Effector memory CD4-positive, alpha-beta T cell (primary cell): ENCODE results near the gene SUSD5.
"Not testable (repeated sequence)": the region's sequence is repeated elsewhere in the genome, so short reads cannot be mapped to it uniquely, and the experiment has no call there.

ENCODE experiments used
- DNase-seq, 3 donors: peaks; one replicate each; pipeline ENCODE4 v3.0.0-alpha.2; 2020
- H3K27ac ChIP-seq: 2 replicates; pipeline ENCODE4 v1.7.0; 2013; ENCODE audit warnings: mild to moderate bottlenecking, low read length, moderate library complexity; ENCODE audit not compliant: insufficient read depth, poor library complexity, severe bottlenecking
- H3K27me3 ChIP-seq: replicated peaks from 2 replicates; pipeline ENCODE4 v1.7.0; 2013; ENCODE audit warnings: mild to moderate bottlenecking, low read length; ENCODE audit not compliant: insufficient read depth, control insufficient read depth, poor library complexity, severe bottlenecking
- H3K36me3 ChIP-seq: 2 replicates; pipeline ENCODE4 v1.7.0; 2013; ENCODE audit warnings: mild to moderate bottlenecking, low read length, moderate library complexity; ENCODE audit not compliant: control insufficient read depth, insufficient read depth
- H3K4me1 ChIP-seq: 2 replicates; pipeline ENCODE4 v1.7.0; 2013; ENCODE audit warnings: low read length, mild to moderate bottlenecking; ENCODE audit not compliant: control insufficient read depth, insufficient read depth, poor library complexity, severe bottlenecking
- H3K4me3 ChIP-seq: 2 replicates; pipeline ENCODE4 v1.7.0; 2013; ENCODE audit warnings: low read length, low read depth, mild to moderate bottlenecking; ENCODE audit not compliant: insufficient read depth, poor library complexity, severe bottlenecking
- H3K9me3 ChIP-seq: 2 replicates; pipeline ENCODE4 v1.7.0; 2013; ENCODE audit warnings: mild to moderate bottlenecking, low read length, moderate library complexity; ENCODE audit not compliant: control insufficient read depth

SUSD5 gene

DNA sequence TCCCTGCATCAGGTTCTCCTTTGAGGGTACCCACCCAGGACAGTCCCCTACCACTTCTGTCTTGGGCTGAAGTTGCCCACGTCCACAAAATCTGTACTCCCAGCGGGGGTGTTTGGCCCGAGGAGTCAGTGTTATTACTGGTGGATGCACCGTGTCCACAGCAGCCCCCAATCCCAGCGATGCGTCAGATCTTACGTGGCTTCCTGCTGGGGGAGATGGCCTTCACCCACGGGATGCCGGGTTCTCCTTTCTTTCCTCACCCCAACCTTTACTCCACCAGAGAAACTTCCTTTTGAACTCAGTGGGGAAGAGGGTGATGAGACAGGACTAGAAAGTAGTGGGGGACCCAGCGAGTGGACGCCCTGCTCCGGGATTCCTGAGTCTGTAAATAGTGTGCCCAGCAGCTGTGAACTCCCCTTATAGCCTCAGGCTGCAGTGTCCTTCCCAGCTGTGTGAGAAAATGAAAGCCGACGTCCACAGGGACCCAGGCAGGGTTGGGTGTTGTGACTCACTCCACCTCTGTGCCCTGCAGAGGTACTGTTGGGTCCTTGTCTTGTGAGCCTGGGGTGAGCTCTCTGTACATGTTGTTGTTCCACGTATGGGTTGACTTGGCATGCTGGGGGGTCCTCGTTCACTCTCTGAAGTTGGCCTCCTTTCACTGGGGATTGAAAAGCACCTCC is 73.2 kb downstream of the SUSD5 start:
- Histone ChIP-seq H3K4me3 (no peak overlapping the region), H3K36me3 (peaks cover 8% of the 10 kb centered on the region), H3K27me3 (no peaks in the 10 kb centered on the region), H3K9me3 (no peaks in the 10 kb centered on the region), H3K27ac (no peak overlapping the region), H3K4me1 (no peaks in the 10 kb centered on the region)
- no peak for DNase-seq

DNA sequence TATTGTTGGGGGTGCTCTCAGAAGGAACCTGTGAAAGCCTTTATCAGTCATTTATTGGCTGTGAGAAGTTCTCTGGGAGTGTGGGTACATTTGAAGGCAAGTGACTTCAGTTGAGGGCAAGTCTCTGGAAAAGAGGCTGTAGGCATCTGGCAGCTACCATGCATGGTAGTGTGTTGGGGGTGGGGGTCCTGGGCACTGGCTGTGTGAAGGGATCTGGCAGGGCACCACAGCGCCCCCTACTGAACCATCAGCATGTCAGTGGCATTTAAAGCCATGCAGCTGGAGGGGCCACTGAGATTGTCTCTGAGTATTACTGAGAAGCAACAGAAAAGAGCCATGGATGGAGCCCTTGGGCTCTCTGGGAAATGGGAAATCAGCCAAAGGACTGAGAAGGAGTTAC is 74.2 kb downstream of the SUSD5 start:
- H3K36me3 ChIP-seq = peaks cover 8% of the 10 kb centered on the region
- no peak overlapping the region for H3K27ac ChIP-seq
- H3K4me3 ChIP-seq = no peak overlapping the region
- peak in 1 of 3 donors; percentile 16 for DNase-seq
- H3K27me3 ChIP-seq = no peaks in the 10 kb centered on the region
- H3K4me1 ChIP-seq = no peaks in the 10 kb centered on the region
- no peaks in the 10 kb centered on the region for H3K9me3 ChIP-seq

DNA sequence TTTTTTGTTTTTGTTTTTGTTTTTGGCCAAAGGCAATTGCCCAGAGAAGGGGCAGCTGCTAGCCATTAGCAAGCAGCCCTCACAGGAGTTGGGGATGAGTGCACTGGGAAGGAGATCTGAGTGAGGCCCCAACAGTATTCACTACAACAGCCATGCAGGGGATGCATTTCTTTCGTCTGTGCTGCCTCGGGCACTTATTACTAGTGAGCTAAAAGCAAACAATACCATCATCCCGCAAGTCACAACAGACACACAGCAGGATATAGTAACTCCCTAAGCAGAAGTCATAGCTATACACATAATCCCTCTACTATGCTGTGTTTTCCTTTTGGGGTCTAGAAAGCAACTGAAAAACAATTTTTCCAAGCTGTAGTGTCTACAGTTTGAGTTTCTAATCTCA is 77.6 kb downstream of the SUSD5 start:
- H3K4me1 ChIP-seq = no peaks in the 10 kb centered on the region
- H3K4me3 ChIP-seq = no peak overlapping the region
- DNase-seq = no peak
- no peaks in the 10 kb centered on the region for H3K9me3 ChIP-seq
- no peak overlapping the region for H3K27ac ChIP-seq
- H3K36me3 ChIP-seq = peaks cover 19% of the 10 kb centered on the region
- H3K27me3 ChIP-seq = no peaks in the 10 kb centered on the region

DNA sequence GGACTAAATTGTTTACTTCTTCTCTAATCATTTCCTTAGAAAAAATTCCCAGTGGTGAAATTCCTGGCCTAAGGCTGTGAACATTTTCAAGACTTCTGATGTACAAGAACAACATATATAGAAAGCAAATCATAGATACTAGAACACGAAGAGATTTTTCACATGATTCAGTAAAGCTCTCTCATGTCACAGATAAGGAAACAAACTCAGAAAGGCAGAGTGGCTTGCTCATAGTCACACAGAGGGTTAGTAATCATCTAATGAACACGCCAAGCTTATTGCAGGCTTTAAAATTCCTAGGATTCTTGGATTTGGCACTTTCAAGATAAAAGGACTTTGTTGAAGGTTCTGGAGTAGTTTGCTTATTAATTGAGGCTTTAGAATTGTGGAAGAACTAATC is 78.6 kb downstream of the SUSD5 start:
- H3K36me3 ChIP-seq = peaks cover 26% of the 10 kb centered on the region
- DNase-seq = no peak
- no peaks in the 10 kb centered on the region for H3K4me1 ChIP-seq
- H3K27me3 ChIP-seq = no peaks in the 10 kb centered on the region
- H3K4me3 ChIP-seq = no peak overlapping the region
- no peak overlapping the region for H3K27ac ChIP-seq
- no peaks in the 10 kb centered on the region for H3K9me3 ChIP-seq

DNA sequence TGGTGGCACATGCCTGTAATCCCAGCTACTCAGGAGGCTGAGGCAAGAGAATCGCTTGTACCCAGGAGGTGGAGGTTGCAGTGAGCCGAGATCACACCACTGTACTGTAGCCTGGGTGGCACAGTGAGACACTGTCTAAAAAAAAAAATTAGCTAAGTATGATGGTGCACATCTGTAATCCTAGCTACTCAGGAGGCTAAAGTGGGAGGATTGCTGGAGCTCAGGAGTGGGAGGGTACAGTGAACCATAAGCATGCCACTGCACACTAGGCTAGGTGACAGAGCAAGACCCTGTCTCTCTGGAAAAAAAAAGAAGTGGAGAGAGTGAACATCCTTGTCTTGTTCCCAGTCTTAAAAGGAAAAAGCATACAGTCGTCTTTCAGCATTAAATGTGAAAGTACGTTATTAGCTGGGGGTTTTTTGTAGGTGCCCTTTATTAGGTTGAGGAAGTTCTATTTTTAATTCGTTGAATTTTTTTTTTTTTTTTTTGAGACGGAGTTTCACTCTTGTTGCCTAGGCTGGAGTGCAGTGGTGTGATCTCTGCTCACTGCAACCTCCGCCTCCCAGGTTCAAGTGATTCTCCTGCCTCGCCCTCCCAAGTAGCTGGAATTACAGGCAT is 79.5 kb downstream of the SUSD5 start:
- H3K36me3 ChIP-seq = peaks cover 34% of the 10 kb centered on the region
- H3K27ac ChIP-seq, H3K4me1 ChIP-seq, H3K27me3 ChIP-seq, H3K4me3 ChIP-seq, DNase-seq, H3K9me3 ChIP-seq: not testable (repeated sequence)

DNA sequence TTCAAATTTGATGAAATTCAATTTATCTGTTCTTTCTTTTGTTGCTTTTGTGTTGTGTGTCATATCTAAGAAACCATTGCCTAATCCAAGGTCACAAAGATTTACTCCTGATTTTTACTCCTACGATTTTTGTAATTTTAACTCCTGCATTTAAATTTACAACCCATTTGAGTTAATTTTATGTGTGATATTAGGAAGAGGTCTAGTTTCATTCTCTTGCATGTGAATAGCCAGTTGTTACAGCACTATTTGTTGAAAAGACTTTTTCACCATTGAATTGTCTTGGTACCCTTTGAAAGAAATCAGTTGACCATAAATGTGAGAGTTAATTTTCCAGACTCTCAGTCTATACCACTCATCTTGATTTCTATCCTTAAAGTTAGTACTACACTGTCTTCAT is 80.9 kb downstream of the SUSD5 start:
- Histone ChIP-seq H3K4me1 (no peaks in the 10 kb centered on the region), H3K36me3 (peaks cover 37% of the 10 kb centered on the region), H3K27me3 (no peaks in the 10 kb centered on the region), H3K4me3 (no peak overlapping the region), H3K9me3 (no peaks in the 10 kb centered on the region), H3K27ac (no peak overlapping the region)
- DNase-seq = no peak

DNA sequence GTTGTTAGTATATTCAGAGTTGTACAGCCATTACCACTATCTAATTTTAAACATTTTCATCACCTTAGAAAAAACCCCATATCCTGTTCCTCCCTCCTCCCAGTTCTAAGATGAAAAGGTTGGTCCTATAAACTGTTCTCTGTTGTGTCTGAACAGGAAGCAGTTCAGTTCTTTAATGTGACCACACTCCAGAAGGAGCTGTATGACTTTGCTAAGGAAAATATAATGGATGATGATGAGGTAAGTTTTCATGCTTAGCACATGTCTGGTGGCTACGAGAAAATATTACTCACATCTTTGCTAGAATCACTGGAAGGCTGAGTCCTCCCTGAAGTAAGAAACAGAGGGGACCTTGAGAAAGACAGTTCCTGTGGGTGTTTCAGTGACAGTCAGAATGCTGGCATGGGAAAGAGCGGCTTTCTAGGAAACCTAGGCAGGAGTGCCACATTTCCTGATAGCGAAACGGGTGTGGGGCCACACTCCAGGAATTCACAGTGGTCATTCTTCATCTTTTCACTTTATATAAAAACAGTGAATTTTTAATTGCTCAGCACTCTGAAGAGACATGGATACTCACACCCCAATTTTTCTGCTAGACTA is 84.5 kb downstream of the SUSD5 start:
- H3K9me3 ChIP-seq = no peaks in the 10 kb centered on the region
- H3K36me3 ChIP-seq = peaks cover 42% of the 10 kb centered on the region
- no peak overlapping the region for H3K4me3 ChIP-seq
- H3K27ac ChIP-seq = no peak overlapping the region
- no peak for DNase-seq
- H3K27me3 ChIP-seq = no peaks in the 10 kb centered on the region
- no peaks in the 10 kb centered on the region for H3K4me1 ChIP-seq

DNA sequence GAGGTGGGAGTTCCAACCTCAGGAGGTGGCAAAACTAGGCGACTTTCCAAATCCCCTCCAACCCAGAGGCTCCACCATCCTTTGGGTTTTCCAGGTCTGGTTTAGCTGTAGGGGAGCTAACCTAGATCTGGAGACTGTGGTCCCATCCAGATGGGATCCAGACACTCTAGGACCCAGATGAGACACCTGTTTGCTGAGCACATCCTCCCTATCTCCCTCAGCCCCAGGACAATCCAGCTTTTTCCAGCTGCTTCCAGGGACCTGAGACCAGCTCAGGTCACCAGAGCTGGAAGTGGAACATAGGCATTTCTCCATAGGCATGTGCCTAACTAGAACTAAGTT is 86.6 kb downstream of the SUSD5 start:
- no peak for DNase-seq
- peaks cover 40% of the 10 kb centered on the region for H3K36me3 ChIP-seq
- H3K9me3 ChIP-seq = no peaks in the 10 kb centered on the region
- no peaks in the 10 kb centered on the region for H3K4me1 ChIP-seq
- H3K27me3 ChIP-seq = no peaks in the 10 kb centered on the region
- H3K27ac ChIP-seq = no peak overlapping the region
- no peak overlapping the region for H3K4me3 ChIP-seq

DNA sequence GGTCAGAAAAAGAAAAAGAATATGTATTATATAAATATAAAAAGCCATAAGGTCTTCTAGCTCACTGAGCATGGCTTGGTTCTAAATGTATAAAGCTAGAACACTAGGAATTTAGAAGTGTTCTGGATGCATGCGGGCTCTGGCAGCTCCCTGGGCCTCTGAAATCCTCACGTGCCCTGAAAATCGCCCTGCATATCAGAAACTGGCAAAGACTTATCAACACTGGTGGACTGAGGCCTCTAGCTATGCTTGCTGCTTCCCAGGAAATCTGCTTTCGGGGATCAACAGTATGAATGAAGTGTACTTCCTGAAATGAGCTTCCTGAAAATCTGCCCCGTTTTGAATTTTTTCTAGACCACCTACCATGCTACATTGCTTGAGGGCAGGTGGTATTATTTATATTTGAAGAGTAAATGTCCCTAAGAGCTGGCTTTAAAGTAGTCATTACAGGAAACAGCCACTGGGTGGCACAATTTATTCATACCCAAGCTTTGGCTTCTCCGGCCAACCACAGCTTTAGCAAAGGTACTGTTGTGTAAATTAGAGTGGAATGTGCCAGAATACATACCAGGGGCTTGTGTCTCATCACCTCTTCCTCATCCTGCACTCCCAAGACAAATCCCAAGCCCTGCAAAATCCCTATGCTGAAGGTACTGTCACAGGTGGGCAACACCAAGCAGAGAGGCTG is 87.1 kb downstream of the SUSD5 start:
- no peaks in the 10 kb centered on the region for H3K9me3 ChIP-seq
- peak in 1 of 3 donors; percentile 14 for DNase-seq
- H3K27me3 ChIP-seq = no peaks in the 10 kb centered on the region
- no peak overlapping the region for H3K4me3 ChIP-seq
- no peaks in the 10 kb centered on the region for H3K4me1 ChIP-seq
- no peak overlapping the region for H3K27ac ChIP-seq
- peaks cover 35% of the 10 kb centered on the region for H3K36me3 ChIP-seq

DNA sequence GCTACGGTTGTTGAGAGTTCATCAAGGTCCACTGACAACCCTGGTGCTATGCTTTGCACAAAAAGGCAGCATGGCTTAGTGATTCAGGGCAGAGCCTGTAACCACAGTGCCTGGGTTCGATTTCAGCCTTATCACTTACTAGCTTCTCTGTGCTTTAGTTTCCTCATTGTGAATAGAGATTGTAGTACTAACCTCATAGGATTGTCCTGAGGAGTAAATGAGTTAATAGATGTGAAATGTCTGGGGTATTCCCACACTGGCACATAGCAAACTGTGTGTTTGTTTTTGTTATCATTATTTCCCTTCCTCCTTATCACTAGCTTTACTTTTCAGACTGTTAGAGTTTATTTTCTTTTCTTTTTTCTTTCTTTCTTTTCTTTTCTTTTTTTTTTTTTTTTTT is 88.5 kb downstream of the SUSD5 start:
- no peak overlapping the region for H3K4me3 ChIP-seq
- no peaks in the 10 kb centered on the region for H3K27me3 ChIP-seq
- no peak overlapping the region for H3K27ac ChIP-seq
- DNase-seq = no peak
- peaks cover 27% of the 10 kb centered on the region for H3K36me3 ChIP-seq
- no peaks in the 10 kb centered on the region for H3K9me3 ChIP-seq
- no peaks in the 10 kb centered on the region for H3K4me1 ChIP-seq
